CD4-positive, alpha-beta T cell treated with Interleukin-6 at 100 ng/mL for 8 hours (primary cell): ENCODE measurements around the gene C2CD3.
A peak's percentile ranks its signal among the peaks of the same experiment; 100 is the strongest.
"Not testable (repeated sequence)": the region's sequence is repeated elsewhere in the genome, so short reads cannot be mapped to it uniquely, and the experiment has no call there.

Source experiments
- DNase-seq: peaks from one replicate; pipeline ENCODE4 v3.0.0-alpha.2; 2020; ENCODE audit warnings: mixed read lengths, low spot score

C2CD3 gene

GRCh38 chr11:74063628-74064027, 107.2 kb downstream of the C2CD3 start:
- DNase-seq: not testable (repeated sequence)

- not testable (repeated sequence) for DNase-seq
Measured at GRCh38 chr11:74061599-74061998, 109.2 kb downstream of the C2CD3 start.

- no peak for DNase-seq
Measured at GRCh38 chr11:74057249-74058151, 113.3 kb downstream of the C2CD3 start.

- no peak for DNase-seq
Measured at GRCh38 chr11:74055938-74056337, 114.9 kb downstream of the C2CD3 start.

GRCh38 chr11:74050465-74050864, 120.3 kb downstream of the C2CD3 start:
- no peak for DNase-seq

GRCh38 chr11:74048993-74049392, 121.8 kb downstream of the C2CD3 start:
- no peak for DNase-seq

GRCh38 chr11:74044538-74044937, 126.3 kb downstream of the C2CD3 start:
- DNase-seq: no peak

- no peak for DNase-seq
Measured at GRCh38 chr11:74043450-74043849, 127.4 kb downstream of the C2CD3 start.

- DNase-seq: no peak
Measured at GRCh38 chr11:74037309-74037708, 133.5 kb downstream of the C2CD3 start.

- no peak for DNase-seq
Measured at GRCh38 chr11:74035264-74035663, 135.5 kb downstream of the C2CD3 start.

GRCh38 chr11:74033046-74033445, 137.8 kb downstream of the C2CD3 start:
- peak; percentile 40 for DNase-seq

- DNase-seq: no peak
Measured at GRCh38 chr11:74030723-74031676, 139.8 kb downstream of the C2CD3 start.

GRCh38 chr11:74025467-74026166, 145.2 kb downstream of the C2CD3 start:
- DNase-seq: no peak

- DNase-seq: no peak
Measured at GRCh38 chr11:74024261-74025029, 146.4 kb downstream of the C2CD3 start.

GRCh38 chr11:74023276-74023675, 147.5 kb downstream of the C2CD3 start:
- no peak for DNase-seq

GRCh38 chr11:74022546-74022945, 148.3 kb downstream of the C2CD3 start:
- DNase-seq: no peak

GRCh38 chr11:74021998-74022397, 148.8 kb downstream of the C2CD3 start:
- DNase-seq: no peak

- DNase-seq: no peak
Measured at GRCh38 chr11:74020539-74020938, 150.3 kb downstream of the C2CD3 start.

- DNase-seq: no peak
Measured at GRCh38 chr11:74019860-74020259, 150.9 kb downstream of the C2CD3 start.

GRCh38 chr11:74019104-74019738, 151.6 kb downstream of the C2CD3 start:
- no peak for DNase-seq
